Measurements from ENCODE around the gene XRCC6.
"Not testable (repeated sequence)": the region's sequence is repeated elsewhere in the genome, so short reads cannot be mapped to it uniquely, and the experiment has no call there.

The XRCC6 gene

DNA sequence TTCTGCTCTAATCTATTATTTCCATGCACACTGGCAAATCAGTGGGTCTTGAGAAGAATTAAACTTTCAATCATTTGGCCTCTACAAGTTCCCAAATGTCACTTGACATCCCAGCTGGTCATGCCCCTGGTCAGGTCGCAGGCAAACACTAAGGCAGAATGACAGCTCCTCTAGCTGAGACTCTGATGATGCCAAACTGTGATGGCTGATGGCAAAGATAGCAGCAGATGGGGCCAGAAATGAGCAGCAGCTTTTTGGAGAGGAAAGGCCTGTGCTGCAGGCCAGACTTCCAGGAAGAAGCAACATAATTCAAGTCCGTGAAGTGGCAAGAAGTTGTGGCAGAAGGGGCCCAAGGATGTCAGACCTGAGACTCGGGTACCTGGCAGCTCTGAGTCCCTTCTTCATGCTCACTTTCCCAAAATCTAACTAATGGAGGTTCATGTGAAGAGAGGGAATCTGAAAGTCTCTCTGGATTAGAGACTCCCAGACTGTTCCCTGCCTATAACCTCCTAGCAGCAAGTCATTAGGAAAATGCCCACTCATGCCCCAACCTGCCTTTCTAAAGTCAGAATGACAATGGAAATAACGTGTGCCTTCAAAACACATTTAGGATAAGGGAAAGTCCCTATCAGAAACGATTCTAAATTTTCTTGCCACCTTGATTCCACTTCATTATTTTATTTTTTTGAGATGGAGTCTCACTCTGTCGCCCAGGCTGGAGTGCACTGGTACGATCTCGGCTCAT, 22.0 kb upstream of the XRCC6 start:
- no peak for DNase-seq

DNA sequence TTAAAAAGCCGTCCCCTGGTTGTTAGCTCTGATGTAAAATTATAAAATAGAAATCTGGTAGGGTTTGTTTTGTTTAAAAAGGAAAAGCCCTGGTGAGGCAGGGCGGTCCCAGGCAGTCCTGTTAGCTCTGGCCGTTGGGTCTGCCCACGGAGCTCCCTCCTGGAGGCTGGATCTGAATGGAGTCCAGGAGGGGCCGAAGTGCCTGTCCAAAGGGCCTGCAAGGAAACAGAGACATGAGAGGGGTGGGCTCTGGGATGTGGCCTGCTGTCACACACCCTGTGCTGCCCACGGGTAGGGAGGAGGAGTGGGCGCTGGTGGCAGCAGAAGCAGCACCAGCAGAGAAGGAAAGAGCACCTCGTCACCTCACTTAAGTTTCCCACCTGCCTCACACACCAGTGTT, 20.1 kb upstream of the XRCC6 start:
- DNase-seq: no peak

DNA sequence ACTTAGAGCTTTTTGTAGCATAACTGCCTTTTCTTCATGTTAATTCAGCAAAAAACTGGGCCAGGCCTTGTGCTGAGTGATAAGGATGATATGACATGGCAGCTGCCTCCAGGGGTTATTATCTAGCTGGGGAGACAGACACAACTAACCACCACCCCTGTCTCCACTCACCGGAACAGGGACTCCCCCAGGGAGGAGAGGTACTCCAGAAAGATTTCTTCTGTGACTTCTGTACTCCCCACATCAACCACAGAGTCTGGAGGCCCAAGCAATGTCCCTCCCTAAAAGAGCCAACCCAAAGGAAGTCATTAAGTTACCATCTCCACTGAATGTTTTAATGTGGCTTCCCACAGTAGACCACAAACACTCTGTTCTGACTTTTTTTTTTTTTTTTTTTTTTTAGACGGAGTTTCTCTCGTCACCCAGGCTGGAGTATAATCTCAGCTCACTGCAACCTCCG, 17.2 kb upstream of the XRCC6 start:
- peak; percentile 87 for DNase-seq

DNA sequence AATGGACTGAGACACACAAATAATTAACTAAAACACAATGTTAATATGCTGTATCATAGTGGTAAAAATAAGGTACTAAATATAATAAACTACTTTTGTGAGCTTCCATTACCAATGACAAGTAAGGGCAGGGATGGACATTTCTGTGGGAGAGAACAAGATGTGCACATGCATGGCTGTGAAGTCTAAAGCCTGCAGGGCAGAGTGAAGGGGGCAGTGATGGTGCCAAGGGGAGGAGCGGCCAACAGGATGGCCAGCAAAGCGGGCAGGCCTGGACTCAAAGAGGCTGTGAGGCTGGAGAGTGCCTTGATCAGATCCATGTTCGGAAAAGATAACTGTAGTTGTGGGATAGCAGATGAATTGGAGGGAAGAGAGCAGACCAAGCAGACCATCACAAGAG, 12.7 kb upstream of the XRCC6 start:
- no peak for DNase-seq

DNA sequence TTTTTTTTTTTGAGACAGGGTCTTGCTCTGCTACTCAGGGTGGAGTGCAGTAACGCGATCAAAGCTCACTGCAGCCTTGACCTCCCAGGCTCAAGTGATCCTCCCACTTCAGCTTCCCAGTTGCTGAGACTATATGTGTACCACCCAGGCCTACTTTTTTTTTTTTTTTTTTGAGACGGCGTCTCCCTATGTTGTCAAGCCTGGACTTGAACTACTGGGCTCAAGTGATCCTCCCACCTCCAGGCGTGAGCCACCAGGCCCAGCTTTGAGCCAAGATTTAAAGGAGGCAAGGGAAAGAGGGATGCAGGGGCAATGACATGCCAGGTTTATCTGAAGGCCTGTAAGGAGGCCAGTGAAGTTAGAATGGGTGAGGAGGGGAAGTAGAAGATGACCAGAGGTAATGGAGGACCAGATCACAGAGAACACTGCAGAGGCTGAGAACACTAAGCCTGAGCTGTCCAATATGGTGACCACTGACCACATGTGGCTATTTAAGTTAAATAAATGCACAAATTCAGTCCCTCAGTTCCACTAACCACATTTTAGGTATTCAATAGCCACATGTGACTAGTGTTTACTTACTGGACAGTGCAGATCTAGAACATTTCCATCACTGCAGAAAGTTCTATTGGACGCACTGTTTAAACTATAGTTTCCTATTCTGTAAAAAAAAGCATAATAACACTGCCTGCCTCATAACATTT, 8.3 kb upstream of the XRCC6 start:
- DNase-seq: no peak

DNA sequence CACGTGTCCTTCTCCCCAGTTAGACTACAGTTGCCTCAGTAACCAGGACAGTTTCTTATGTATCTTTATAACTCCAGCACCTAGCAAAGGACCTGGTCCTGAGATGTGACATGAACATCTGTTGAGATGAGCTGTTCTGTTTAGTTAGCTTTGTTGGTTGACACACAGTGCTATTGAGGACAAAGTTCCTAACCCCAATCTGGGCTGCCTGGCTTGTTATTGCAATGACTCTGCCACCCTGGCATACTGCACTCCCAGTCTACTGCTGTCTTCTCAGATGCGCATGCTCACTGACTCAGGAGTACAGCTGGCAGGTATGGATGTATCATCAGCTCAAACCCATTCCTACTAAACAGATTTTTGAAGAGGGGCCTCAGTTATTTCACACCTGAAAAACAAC, 7.6 kb upstream of the XRCC6 start:
- no peak for DNase-seq

DNA sequence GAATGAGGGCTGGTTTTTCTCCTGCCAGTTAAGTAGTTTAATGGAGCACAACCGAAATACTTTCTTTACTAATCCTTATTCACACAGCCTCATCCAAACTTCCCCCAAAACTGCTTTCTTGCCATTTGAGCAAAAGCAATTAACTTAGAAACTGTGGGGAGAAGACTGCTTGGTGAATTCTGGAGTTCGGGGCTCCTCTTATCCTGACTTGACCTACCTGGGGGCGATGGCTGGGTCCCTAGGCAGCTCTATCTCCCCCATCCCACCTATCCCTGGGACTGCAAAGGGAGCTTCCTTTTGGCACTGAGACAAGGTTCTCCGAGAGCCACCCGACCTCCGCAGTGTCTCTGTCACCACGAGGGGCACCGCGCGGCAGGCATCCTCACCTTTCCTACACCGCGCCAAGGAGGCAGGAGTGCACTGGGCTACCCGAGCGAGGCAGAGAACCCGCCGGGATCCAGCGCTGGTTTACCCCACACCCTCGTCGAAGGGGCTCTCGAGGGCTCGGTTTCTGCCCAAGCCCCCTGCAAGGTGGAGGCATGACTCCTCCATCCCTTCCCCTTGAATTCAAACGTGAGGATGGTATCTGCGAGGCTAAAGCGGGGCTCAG, 1.0 kb upstream of the XRCC6 start:
- DNase-seq: no peak

DNA sequence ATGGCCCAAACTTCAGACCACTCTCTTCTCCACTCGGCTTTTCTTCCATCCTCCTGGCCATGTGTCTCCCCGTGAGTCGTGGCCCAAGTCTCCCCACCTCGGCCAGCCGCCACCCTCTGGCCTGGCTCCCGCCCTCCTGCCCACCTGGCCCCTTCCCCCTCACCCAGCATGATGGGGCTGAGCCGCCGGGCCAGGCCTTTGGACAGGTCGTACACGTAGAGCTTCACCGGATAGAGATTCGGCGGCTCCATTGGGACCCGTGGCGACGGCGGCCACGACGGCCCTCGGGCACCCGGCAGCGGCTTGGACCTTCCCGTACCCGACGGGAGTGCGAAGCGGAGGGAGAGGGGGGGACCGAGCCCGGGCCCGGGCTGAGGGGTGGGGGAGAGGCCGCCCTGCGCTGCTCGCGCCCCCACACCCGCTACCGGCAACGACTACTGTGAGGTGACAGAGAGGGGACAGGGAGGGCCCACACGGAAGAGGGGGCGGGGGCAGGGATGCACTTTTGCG, 451 bp upstream of the XRCC6 start, which contains the start of gene DESI1:
DESI1 (minus strand) TSS at position 455 of the 510 bp plus-strand sequence; CDS start at position 251, 204 bp downstream.
- no peak for DNase-seq

DNA sequence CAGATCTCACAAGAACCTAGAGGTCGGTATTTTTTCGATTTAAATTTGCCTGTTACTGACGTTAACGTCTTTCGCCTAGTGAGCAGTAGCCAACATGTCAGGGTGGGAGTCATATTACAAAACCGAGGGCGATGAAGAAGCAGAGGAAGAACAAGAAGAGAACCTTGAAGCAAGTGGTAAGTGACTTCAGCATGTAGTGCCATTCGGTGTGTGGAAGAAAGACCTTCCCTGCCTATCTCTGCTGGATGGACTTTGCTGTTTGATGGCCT, 750 bp downstream of the XRCC6 start:
- DNase-seq: no peak

DNA sequence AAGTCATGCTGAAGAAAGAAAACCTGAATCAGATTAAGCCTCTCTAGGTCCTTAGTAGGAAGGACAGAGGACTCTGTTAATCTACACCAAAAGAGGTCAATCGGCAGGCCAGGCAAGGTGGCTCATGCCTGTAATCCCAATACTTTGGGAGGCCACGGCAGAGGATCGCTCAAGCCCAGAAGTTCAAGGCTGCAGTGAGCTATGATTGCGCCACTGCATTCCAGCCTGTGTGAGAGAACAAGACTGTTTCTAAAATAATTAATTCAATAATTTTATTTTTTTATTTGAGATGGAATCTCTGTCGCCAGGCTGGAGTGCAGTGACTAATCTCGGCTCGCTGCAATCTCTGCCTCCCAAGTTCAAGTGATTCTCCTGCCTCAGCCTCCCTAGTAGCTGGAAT, 4.5 kb downstream of the XRCC6 start:
- no peak for DNase-seq

DNA sequence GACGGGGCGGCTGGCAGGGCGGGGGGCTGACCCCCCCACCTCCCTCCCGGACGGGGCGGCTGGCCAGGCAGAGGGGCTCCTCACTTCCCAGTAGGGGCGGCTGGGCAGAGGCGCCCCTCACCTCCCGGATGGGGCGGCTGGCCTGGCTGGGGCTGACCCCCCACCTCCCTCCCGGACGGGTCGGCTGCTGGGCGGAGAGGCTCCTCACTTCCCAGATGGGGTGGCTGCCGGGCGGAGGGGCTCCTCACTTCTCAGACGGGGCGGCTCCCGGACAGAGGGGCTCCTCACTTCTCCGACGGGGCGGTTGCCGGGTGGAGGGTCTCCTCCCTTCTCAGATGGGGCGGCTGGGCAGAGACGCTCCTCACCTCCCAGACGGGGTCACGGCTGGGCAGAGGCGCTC, 10.0 kb downstream of the XRCC6 start:
- DNase-seq: not testable (repeated sequence)

DNA sequence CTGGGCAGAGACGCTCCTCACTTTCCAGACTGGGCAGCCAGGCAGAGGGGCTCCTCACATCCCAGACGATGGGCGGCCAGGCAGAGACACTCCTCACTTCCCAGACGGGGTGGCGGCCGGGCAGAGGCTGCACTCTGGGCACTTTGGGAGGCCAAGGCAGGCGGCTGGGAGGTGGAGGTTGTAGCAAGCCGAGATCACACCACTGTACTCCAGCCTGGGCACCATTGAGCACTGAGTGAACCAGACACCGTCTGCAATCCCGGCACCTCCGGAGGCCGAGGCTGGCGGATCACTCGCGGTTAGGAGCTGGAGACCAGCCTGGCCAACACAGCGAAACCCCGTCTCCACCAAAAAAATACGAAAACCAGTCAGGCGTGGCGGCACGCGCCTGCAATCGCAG, 10.5 kb downstream of the XRCC6 start:
- DNase-seq: not testable (repeated sequence)

DNA sequence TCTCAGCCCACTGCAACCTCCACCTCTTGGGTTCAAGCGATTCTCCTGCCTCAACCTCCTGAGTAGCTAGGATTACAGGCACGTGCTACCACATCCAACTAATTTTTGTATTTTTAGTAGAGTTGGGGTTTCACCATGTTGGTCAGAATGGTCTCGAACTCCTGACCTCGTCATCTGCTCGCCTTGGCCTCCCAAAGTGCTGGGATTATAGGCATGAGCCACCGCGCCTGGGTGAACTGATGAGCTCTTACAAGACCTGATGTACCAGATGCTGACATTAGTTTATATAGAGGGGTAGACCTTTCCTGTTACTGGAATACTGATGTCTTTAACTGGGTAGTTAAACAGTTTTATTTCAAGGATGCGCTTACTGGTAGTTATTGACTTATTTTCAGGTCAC, 13.5 kb downstream of the XRCC6 start:
- not testable (repeated sequence) for DNase-seq

DNA sequence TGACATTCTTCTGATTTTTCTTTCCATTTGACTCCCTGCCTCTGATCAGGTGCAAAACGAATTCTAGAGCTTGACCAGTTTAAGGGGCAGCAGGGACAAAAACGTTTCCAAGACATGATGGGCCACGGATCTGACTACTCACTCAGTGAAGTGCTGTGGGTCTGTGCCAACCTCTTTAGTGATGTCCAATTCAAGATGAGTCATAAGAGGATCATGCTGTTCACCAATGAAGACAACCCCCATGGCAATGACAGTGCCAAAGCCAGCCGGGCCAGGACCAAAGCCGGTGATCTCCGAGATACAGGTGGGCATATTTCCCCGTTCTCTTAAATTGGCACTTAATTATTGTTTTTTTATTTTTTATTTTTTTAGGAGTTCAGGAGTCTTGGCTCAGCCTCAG, 15.4 kb downstream of the XRCC6 start:
- no peak for DNase-seq

DNA sequence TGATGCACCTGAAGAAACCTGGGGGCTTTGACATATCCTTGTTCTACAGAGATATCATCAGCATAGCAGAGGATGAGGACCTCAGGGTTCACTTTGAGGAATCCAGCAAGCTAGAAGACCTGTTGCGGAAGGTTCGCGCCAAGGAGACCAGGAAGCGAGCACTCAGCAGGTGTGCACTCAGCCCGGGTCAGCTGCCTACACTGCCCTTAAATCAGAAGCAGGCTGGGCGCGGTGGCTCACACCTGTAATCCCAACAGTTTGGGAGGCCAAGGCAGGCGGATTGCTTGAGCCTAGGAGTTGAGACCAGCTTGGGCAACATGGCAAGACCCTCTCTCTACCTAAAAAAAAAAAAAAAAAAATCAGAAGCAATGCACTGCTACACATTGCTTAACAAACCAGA, 16.5 kb downstream of the XRCC6 start:
- DNase-seq: not testable (repeated sequence)

DNA sequence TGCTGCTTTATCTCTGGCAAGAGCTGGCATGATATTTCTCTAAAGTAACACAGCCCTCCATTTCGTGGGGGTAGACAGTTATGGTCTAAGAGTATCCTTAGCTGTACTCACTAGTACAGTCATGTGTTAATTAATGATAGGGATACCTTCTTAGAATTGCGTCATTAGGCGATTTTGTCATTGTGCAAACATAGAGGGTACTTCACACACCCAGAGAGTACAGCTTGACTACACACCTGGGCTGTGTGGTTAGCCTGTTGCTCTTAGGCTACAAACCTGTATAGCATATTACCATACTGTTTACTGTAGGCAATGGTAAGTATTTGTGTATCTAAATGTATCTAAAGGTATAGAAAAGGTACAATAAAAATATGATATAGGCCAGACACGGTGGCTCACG, 17.0 kb downstream of the XRCC6 start:
- no peak for DNase-seq

DNA sequence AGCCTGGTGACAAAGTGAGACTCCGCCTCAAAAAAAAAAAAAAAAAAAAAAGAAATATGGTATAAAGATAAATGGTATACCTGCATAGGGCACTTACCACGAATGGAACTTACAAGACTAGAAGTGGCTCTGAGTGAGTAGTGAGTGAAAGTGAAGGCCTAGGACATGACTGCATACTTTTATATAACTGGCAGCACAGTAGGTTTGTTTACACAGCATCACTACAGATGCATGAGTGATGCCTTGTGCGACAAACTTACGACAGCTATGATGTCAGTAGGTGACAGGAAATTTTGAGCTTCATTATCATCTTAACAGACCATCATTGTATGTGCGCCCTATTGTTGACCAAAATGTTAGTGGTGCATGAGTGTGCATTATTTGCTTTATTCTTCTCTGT, 17.7 kb downstream of the XRCC6 start:
- DNase-seq: no peak

DNA sequence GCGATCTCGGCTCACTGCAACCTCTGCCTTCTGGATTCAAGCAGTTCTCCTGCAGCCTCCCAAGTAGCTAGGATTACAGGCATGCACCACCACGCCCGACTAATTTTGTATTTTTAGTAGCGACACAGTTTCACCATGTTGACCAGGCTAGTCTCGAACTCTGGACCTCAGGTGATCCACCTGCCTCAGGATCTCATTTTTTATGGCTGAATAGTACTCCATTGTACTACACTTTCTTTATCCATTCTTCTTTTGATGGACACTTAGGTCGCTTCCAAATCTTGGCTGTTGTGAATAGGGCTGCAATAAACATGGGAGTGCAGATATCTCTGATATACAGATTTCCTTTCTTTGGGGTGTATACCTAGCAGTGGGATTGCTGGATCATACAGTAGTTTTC, 20.8 kb downstream of the XRCC6 start:
- DNase-seq: no peak

DNA sequence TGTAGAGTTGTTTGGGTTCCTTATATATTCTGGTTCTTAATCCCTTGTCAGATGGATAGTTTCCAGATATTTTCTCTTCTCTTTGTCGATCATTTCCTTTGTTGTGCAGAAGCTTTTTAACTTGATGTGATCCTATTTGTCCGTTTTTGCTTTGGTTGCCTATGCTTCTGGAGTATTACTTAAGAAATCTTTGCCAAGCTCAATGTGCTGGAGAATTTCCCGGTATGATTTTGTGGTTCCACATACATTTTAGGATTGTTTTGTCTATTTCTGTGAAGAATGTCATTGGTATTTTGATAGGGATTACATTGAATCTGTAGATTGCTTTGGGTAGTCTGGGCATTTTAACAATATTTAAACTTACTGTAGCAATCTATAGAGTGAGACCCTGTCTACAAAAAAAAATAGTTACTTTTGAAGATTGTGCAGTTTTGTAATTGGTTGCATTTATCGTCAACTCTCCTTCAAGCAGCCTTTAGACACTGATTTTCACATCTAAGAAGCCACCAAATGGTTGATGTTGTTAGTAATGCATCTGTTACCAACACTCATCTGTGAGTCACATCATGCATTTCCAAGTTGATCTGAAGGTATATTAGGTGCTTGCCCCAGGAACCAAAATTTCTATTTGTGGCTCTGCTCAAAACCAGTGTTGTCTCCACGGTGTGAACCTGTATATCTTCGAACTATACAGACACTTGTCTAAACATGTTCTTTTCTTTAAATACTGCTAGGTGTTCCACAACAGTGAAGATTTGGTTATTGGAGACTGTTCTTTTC, 21.4 kb downstream of the XRCC6 start:
- DNase-seq: no peak

DNA sequence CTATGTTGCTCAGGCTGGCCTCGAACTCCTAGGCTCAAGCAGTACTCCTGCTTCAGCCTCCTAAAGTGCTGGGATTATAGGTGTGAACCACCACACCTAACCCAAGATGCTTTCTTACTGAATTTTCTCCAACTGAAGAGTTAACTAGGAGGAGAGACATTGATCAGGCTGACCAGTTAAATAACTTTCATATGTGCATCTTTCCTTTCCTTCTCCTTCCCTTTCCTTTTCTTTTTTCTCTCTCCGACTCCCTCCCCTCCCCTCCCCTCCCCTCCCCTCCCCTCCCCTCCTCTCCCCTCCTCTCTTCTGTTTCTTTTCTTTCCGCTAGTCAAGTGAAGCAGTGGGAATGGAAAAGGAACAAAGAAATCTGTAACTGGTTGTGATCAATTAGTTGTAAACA, 26.7 kb downstream of the XRCC6 start:
- no peak for DNase-seq

DNA sequence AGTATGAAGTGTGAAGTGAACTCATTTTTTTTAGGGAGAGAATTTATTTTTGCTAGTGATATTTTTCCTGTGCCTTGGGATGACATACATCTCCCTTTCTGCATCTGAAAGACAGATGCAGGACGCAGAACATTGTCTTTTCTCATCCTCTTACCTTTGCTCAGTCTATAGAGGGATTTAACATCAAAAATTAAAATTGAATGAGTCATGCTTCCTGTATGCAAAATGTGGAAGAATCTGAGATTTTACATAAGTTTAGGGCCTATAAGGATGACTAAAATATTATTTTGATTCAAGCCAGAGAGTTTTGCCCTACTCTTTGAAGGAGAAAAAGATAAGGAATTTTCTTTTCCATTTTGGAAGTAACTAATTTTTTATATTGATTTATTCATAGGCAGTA, 27.3 kb downstream of the XRCC6 start:
- no peak for DNase-seq

DNA sequence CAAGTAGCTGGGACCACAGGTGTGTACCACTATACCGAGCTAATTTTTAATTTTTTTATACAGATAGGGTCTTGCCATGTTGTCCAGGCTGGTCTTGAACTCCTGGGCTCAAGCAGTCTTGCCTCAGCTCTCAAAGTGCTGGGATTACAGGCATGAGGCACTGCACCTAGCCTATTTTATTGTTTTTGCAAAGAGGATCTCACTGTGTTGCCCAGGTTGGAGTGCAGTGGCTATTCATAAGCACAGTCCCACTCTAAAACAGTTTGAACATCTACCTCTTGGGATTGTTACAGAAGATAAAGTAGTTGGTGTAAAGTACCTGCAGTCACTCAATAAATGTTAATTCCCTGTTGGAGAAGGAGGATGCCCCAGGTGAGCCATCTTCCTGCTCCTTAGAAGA, 29.1 kb downstream of the XRCC6 start:
- DNase-seq: no peak

DNA sequence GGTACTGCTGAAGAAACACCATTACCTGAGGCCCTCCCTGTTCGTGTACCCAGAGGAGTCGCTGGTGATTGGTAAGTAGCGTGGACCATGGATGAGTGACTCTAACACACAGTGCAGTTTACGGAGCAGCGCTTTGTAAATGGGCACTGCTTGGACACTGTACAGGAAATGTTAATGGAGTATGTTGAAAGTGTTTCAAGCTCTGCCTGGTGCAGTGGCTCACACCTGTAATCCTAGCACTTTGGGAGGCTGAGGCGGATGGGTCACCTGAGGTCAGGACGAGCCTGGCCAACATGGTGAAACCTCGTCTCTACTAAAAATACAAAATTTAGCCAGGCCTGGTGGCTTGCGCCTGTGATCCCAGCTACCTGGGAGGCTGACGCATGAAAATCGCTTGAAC, 29.7 kb downstream of the XRCC6 start:
- no peak for DNase-seq

Data from MV-4-11 (cell line).